SK-N-SH (cell line): ENCODE measurements around the gene ATIC. TPM values are rescaled to one million over a fixed set of nuclear protein-coding genes. Genes with fewer than 3 reads are reported as not detected.

Experiments
- CTCF ChIA-PET: fragments of 300-600, 350-600 bp; formaldehyde crosslinking; extraction: SDS; loops from one replicate; lab custom pipeline; 2021; lab: Yijun Ruan, JAX
- POLR2A ChIA-PET: fragments of 350-600 bp; sonication (Branson Sonifier 250); formaldehyde crosslinking; extraction: SDS; loops from one replicate; lab custom pipeline; 2020; ENCODE audit warnings: antibody characterized with exemption, inconsistent platforms; lab: Yijun Ruan, JAX
- DNase-seq: peaks from one replicate; pipeline ENCODE4 v3.0.0; 2012
- H2AFZ ChIP-seq: fragments of 200-600 bp; sonication (generic); 2 replicates; pipeline ENCODE4 v1.8.1; 2016; ENCODE audit warnings: antibody characterized with exemption, mild to moderate bottlenecking, low read depth
- H3F3A ChIP-seq: fragments of 200-600 bp; sonication (generic); replicated peaks from 2 replicates; pipeline ENCODE3; 2016; ENCODE audit warnings: antibody characterized with exemption, mild to moderate bottlenecking; ENCODE audit not compliant: insufficient read depth
- H3K27ac ChIP-seq, 2 experiments: fragments of 200-500 bp in 1 of 2; fragments of 200-600 bp in 1 of 2; sonication (Bioruptor generic) in 1 of 2; sonication (generic), shearing (Covaris generic) in 1 of 2; 2 replicates each; pipeline versions ENCODE4 v1.5.1 to v1.6.1; 2014 to 2016; ENCODE audit warnings: low read depth in 2 of 2, inconsistent platforms in 1 of 2, low read length in 1 of 2, mild to moderate bottlenecking in 1 of 2, mixed read lengths in 1 of 2
- H3K27me3 ChIP-seq: fragments of 200-600 bp; sonication (generic), shearing (Covaris generic); 2 replicates; pipeline ENCODE4 v1.6.1; 2016; ENCODE audit warnings: mixed run types; ENCODE audit not compliant: insufficient read depth
- H3K36me3 ChIP-seq, 2 experiments: fragments of 200-500 bp in 1 of 2; fragments of 200-600 bp in 1 of 2; sonication (Bioruptor generic) in 1 of 2; sonication (generic) in 1 of 2; replicated peaks in 1 of 2; 2 replicates each; pipeline versions ENCODE3 to v1.5.1; 2014 to 2016; ENCODE audit warnings: low read length in 1 of 2, mild to moderate bottlenecking in 1 of 2; ENCODE audit not compliant: insufficient read depth in 2 of 2, control insufficient read depth in 1 of 2
- H3K4me1 ChIP-seq, 2 experiments: fragments of 200-500 bp in 1 of 2; fragments of 200-600 bp in 1 of 2; sonication (Bioruptor generic) in 1 of 2; sonication (generic), shearing (Covaris generic) in 1 of 2; 2 replicates each; pipeline versions ENCODE4 v1.5.1 to v1.6.1; 2014 to 2016; ENCODE audit warnings: low read depth in 1 of 2, low read length in 1 of 2, mixed run types in 1 of 2; ENCODE audit not compliant: insufficient read depth in 2 of 2, control insufficient read depth in 1 of 2
- H3K4me2 ChIP-seq: fragments of 200-600 bp; sonication (generic), shearing (Covaris generic); 2 replicates; pipeline ENCODE4 v1.6.1; 2017; ENCODE audit warnings: mixed run types
- H3K4me3 ChIP-seq, 2 experiments: fragments of 200-500 bp in 1 of 2; fragments of 200-600 bp in 1 of 2; sonication (Bioruptor generic) in 1 of 2; sonication (generic), shearing (Covaris generic) in 1 of 2; 2 replicates each; pipeline versions ENCODE4 v1.5.1 to v1.8.1; 2014 to 2016; ENCODE audit warnings: low read depth in 2 of 2, inconsistent platforms in 1 of 2, low read length in 1 of 2, mild to moderate bottlenecking in 1 of 2, mixed read lengths in 1 of 2, moderate library complexity in 1 of 2
- H3K79me2 ChIP-seq: fragments of 200-600 bp; sonication (generic); 2 replicates; pipeline ENCODE4 v1.8.1; 2017; ENCODE audit warnings: mild to moderate bottlenecking; ENCODE audit not compliant: insufficient read depth
- H3K9ac ChIP-seq: fragments of 200-600 bp; sonication (generic); 2 replicates; pipeline ENCODE4 v1.6.1; 2017; ENCODE audit warnings: mixed run types
- H3K9me2 ChIP-seq: fragments of 200-600 bp; sonication (generic); 2 replicates; pipeline ENCODE4 v1.6.1; 2017; ENCODE audit warnings: mixed run types
- H3K9me3 ChIP-seq: fragments of 200-600 bp; sonication (generic); 2 replicates; pipeline ENCODE4 v1.6.1; 2017; ENCODE audit warnings: mixed run types, mild to moderate bottlenecking, moderate library complexity
- H4K20me1 ChIP-seq: fragments of 200-600 bp; sonication (generic); 2 replicates; pipeline ENCODE4 v1.6.1; 2017; ENCODE audit warnings: mild to moderate bottlenecking, mixed run types; ENCODE audit not compliant: insufficient read depth
- CHD2 ChIP-seq: fragments of 150-350 bp; IDR thresholded peaks from 2 replicates; pipeline ENCODE4 v1.6.1; 2018; ENCODE audit warnings: low read length; ENCODE audit not compliant: partially characterized antibody
- CTCF ChIP-seq: fragments of 200-600 bp; sonication (generic); IDR thresholded peaks from 2 replicates; pipeline ENCODE4 v1.6.1; 2017; ENCODE audit warnings: antibody characterized with exemption, mild to moderate bottlenecking, moderate library complexity
- ELF1 ChIP-seq: IDR thresholded peaks from 2 replicates; pipeline ENCODE4 v1.4.0; 2012
- EZH2phosphoT487 ChIP-seq: fragments of 200-600 bp; sonication (generic); IDR thresholded peaks from 2 replicates; pipeline ENCODE4 v1.6.1; 2017; ENCODE audit warnings: low read depth, mixed run types, mild to moderate bottlenecking, antibody characterized with exemption, moderate library complexity, borderline replicate concordance
- FOSL2 ChIP-seq: IDR thresholded peaks from 2 replicates; pipeline ENCODE4 v1.4.0; 2012; ENCODE audit warnings: low read depth, mild to moderate bottlenecking, moderate library complexity, borderline replicate concordance
- FOXM1 ChIP-seq: IDR thresholded peaks from 2 replicates; pipeline ENCODE4 v1.4.0; 2012; ENCODE audit warnings: low read depth, mild to moderate bottlenecking
- GATA2 ChIP-seq: sonication (generic); formaldehyde crosslinking; IDR thresholded peaks from 2 replicates; pipeline ENCODE4 v1.5.0; 2020; ENCODE audit warnings: mild to moderate bottlenecking, missing genetic modification reagents
- MAX ChIP-seq: IDR thresholded peaks from 2 replicates; pipeline ENCODE4 v1.4.0; 2012; ENCODE audit warnings: low read depth
- MEF2A ChIP-seq: IDR thresholded peaks from 2 replicates; pipeline ENCODE4 v1.4.0; 2012; ENCODE audit warnings: low read depth, borderline replicate concordance
- MXI1 ChIP-seq: IDR thresholded peaks from 2 replicates; pipeline ENCODE4 v1.6.1; 2012; ENCODE audit warnings: mild to moderate bottlenecking, low read depth, low read length, improper control_type of control experiment
- NRF1 ChIP-seq: IDR thresholded peaks from 2 replicates; pipeline ENCODE4 v1.6.1; 2012; ENCODE audit warnings: low read depth, mild to moderate bottlenecking, low read length
- POLR2AphosphoS5 ChIP-seq: IDR thresholded peaks from 2 replicates; pipeline ENCODE4 v1.6.1; 2012; ENCODE audit warnings: low read depth, low read length
- RAD21 ChIP-seq: IDR thresholded peaks from 2 replicates; pipeline ENCODE4 v1.6.1; 2012; ENCODE audit warnings: mild to moderate bottlenecking, low read length
- SIN3A ChIP-seq: IDR thresholded peaks from 2 replicates; pipeline ENCODE4 v1.6.1; 2012; ENCODE audit warnings: low read depth, mild to moderate bottlenecking, low read length, moderate library complexity, borderline replicate concordance
- SMC3 ChIP-seq: IDR thresholded peaks from 2 replicates; pipeline ENCODE4 v1.6.1; 2012; ENCODE audit warnings: low read depth, low read length, improper control_type of control experiment
- USF2 ChIP-seq: fragments of 150-350 bp; IDR thresholded peaks from 2 replicates; pipeline ENCODE4 v1.6.1; 2017; ENCODE audit warnings: antibody characterized with exemption, low read length, low read depth, borderline replicate concordance
- YY1 ChIP-seq: IDR thresholded peaks from 2 replicates; pipeline ENCODE4 v1.4.0; 2012; ENCODE audit warnings: low read depth, mild to moderate bottlenecking
- ZBTB33 ChIP-seq: IDR thresholded peaks from 2 replicates; pipeline ENCODE4 v1.4.0; 2012; ENCODE audit warnings: low read depth, borderline replicate concordance
- polyA plus RNA-seq, 3 experiments: library from polyadenylated mRNA; depleted of rRNA; stranded (reverse); fragments of >200 nt; gene quantifications; 2 replicates each; pipeline ENCODE4 v1.2.3, GENCODE V29; 2012
- TF ChIP-seq, protein P1 (sequence below): IDR thresholded peaks from 2 replicates; pipeline ENCODE4; 2012
- TF ChIP-seq, protein P2 (sequence below): IDR thresholded peaks from 2 replicates; pipeline ENCODE4 v1.4.0; 2012; ENCODE audit warnings: low read depth, borderline replicate concordance

The ATIC gene
- polyA plus RNA-seq, 1 of the 3 experiments (the other 2 are of a cell fraction) = 108 TPM

GRCh38 chr2:215368493-215368809 is 56.6 kb downstream of the ATIC start:
- H2AFZ ChIP-seq = no peak overlapping the region
- peaks cover 92% of the 10 kb centered on the region for H4K20me1 ChIP-seq
- H3F3A ChIP-seq = peaks cover 99% of the 10 kb centered on the region
- no peaks in the 10 kb centered on the region for H3K9me2 ChIP-seq
- CTCF ChIA-PET = interaction anchor here (0.7 kb wide), 1 partner anchor 544 kb away, joined by 4 read pairs; no protein-coding TSS in a partner anchor
- POLR2A ChIA-PET = no interaction called here
- H3K9me3 ChIP-seq = no peaks in the 10 kb centered on the region
- DNase-seq = no peak
- no peaks in the 10 kb centered on the region; a peak in 2 of 4 replicates for H3K4me1 ChIP-seq
- no peaks in the 10 kb centered on the region for H3K27me3 ChIP-seq
- H3K9ac ChIP-seq = no peak overlapping the region
- H3K27ac ChIP-seq = peak overlapping the region in 1 of 2 experiments; percentile 57; a peak in 2 of 4 replicates
- peaks cover 36% of the 10 kb centered on the region for H3K79me2 ChIP-seq
- no peak overlapping the region for H3K4me3 ChIP-seq
- H3K36me3 ChIP-seq = peaks cover 76 to 98% of the 10 kb centered on the region in 2 experiments
- TF ChIP-seq YY1 (no peak), FOSL2 (no peak), SMC3 (no peak), ELF1 (no peak), USF2 (no peak), MAX (no peak), FOXM1 (no peak), SIN3A (no peak), GATA2 (no peak), ZBTB33 (no peak), RAD21 (no peak), POLR2AphosphoS5 (no peak), CHD2 (no peak), NRF1 (no peak), MXI1 (no peak), EZH2phosphoT487 (no peak), MEF2A (no peak), CTCF (no peak)
- TF ChIP-seq, protein P1, sequence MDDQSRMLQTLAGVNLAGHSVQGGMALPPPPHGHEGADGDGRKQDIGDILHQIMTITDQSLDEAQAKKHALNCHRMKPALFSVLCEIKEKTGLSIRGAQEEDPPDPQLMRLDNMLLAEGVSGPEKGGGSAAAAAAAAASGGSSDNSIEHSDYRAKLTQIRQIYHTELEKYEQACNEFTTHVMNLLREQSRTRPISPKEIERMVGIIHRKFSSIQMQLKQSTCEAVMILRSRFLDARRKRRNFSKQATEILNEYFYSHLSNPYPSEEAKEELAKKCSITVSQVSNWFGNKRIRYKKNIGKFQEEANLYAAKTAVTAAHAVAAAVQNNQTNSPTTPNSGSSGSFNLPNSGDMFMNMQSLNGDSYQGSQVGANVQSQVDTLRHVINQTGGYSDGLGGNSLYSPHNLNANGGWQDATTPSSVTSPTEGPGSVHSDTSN = no peak
- TF ChIP-seq, protein P2, sequence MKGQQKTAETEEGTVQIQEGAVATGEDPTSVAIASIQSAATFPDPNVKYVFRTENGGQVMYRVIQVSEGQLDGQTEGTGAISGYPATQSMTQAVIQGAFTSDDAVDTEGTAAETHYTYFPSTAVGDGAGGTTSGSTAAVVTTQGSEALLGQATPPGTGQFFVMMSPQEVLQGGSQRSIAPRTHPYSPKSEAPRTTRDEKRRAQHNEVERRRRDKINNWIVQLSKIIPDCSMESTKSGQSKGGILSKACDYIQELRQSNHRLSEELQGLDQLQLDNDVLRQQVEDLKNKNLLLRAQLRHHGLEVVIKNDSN = no peak
- TF ChIP-seq, all 33 proteins: peak for 0
- H3K4me2 ChIP-seq = no peak overlapping the region
